Neuron (in vitro differentiated cells): ENCODE measurements around the gene KRTAP10-4.
"Not testable (repeated sequence)": the region's sequence is repeated elsewhere in the genome, so short reads cannot be mapped to it uniquely, and the experiment has no call there.

Experiments
- H2AFZ ChIP-seq: one replicate; pipeline ENCODE4 v1.6.1; 2013; ENCODE audit warnings: low read depth, mild to moderate bottlenecking, inconsistent platforms, low read length, moderate library complexity
- H3K27me3 ChIP-seq: one replicate; pipeline ENCODE4 v1.6.1; 2013; ENCODE audit warnings: low read length; ENCODE audit not compliant: insufficient read depth
- H3K36me3 ChIP-seq: one replicate; pipeline ENCODE4 v1.6.1; 2013; ENCODE audit warnings: low read length; ENCODE audit not compliant: insufficient read depth
- H3K4me1 ChIP-seq: one replicate; pipeline ENCODE4 v1.6.1; 2013; ENCODE audit warnings: low read length; ENCODE audit not compliant: insufficient read depth
- H3K4me3 ChIP-seq: 2 replicates; pipeline ENCODE4 v1.5.1; 2013; ENCODE audit warnings: mild to moderate bottlenecking, low read length, moderate library complexity
- H3K9me3 ChIP-seq: one replicate; pipeline ENCODE4 v1.6.1; 2013; ENCODE audit warnings: low read length

Gene KRTAP10-4

DNA sequence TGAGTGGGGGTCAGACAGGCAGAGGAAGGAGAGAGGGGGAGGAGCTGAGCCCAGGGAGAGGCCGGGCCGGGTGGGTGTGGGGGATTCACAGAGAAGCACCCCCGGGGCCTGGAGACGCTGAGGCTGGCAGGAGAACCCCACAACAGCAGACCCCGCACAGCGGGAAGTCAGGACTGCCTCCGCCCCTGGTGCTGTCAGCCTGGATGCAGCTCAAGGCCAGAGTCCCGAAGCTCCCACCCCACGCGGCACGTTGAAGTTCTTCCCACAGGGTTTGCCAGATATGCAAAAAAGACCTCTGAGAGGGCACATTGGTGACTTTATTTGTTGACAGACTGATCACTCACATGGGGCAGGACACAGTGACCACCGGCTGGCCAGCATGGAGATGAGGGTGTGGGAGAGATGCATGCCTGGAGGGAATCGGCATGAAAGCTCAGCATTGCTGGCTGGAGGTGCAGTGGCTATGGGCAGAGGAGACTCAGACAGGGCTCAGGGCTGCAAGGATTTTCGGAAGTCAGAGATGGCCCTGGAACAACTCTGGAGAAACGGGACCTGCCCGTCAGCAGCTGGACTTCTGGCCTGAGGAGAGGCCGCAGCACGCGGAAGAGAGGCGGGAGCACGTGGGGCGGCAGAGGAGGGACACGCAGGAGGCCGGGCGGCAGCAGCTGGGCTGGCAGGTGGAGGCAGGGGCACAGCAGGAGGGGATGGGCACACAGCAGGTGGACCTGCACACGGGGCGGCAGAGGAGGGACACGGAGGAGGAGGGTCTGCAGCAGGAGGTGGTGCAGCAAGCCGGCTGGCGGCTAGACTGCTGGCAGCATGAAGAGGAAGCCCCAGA, 15.8 kb upstream of the KRTAP10-4 start:
- Histone ChIP-seq H3K9me3 (no peaks in the 10 kb centered on the region), H3K4me3 (no peak overlapping the region), H3K4me1 (no peaks in the 10 kb centered on the region), H3K36me3 (no peaks in the 10 kb centered on the region), H2AFZ (no peak overlapping the region), H3K27me3 (peaks cover 2% of the 10 kb centered on the region)

DNA sequence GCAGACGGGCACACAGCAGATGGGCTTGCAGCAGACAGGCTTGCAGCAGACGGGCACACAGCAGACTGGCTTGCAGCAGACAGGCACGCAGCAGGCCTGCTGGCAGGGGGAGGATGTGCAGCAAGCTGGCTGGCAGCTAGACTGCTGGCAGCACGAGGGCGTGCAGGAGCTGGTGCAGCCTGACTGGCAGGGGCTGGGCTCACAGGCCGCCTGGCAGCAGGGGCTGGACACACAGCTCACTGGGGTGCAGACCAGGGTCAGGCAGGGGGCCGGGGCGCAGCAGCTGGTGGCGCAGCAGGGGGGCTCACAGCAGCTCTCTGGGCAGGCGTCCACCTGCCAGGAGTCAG, 15.2 kb upstream of the KRTAP10-4 start:
- H3K4me1 ChIP-seq, H3K9me3 ChIP-seq, H3K4me3 ChIP-seq, H3K27me3 ChIP-seq, H3K36me3 ChIP-seq, H2AFZ ChIP-seq: not testable (repeated sequence)

DNA sequence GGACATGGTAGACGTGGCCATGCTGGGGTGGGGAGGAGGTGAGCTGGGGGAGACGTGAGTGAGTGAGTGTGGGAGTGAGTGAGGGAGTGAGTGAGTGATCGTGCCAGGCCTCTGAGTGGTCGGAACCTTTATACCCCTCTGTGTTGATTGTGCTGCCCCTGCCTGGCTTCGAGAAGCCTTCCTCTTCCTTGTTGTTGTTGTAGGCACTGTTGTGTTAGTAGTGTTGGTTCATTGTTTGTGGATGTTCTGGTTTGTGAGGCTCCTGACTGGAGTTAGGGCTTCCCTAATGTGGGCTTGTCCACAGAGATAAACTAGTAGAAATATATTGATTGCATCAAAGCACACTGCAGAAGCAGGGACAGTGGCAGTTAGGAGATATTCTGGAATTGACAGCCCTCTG, 14.8 kb upstream of the KRTAP10-4 start, which contains the start of gene KRTAP10-3:
TSS of gene KRTAP10-3 (minus strand) at position 101 of the 400 bp plus-strand sequence. CDS start at position 21, 80 bp downstream.
- no peak within 1 kb of the TSS for H2AFZ ChIP-seq
- peaks cover 2% of the 10 kb centered on the region for H3K27me3 ChIP-seq

GRCh38 chr21:44564099-44564498, 9.4 kb upstream of the KRTAP10-4 start:
- Histone ChIP-seq H3K4me3 (no peak overlapping the region), H2AFZ (no peak overlapping the region), H3K36me3 (no peaks in the 10 kb centered on the region), H3K9me3 (no peaks in the 10 kb centered on the region), H3K4me1 (no peaks in the 10 kb centered on the region), H3K27me3 (peaks cover 2% of the 10 kb centered on the region)

More for the DNA sequence above, 14.8 kb upstream of the KRTAP10-4 start, which contains the start of gene KRTAP10-3:
- no peak within 1 kb of the TSS for H3K4me3 ChIP-seq
- H3K4me1 ChIP-seq, result no peaks in the 10 kb centered on the region
- H3K9me3 ChIP-seq, result no peaks in the 10 kb centered on the region
- H3K36me3 ChIP-seq, result no peaks in the 10 kb centered on the region

DNA sequence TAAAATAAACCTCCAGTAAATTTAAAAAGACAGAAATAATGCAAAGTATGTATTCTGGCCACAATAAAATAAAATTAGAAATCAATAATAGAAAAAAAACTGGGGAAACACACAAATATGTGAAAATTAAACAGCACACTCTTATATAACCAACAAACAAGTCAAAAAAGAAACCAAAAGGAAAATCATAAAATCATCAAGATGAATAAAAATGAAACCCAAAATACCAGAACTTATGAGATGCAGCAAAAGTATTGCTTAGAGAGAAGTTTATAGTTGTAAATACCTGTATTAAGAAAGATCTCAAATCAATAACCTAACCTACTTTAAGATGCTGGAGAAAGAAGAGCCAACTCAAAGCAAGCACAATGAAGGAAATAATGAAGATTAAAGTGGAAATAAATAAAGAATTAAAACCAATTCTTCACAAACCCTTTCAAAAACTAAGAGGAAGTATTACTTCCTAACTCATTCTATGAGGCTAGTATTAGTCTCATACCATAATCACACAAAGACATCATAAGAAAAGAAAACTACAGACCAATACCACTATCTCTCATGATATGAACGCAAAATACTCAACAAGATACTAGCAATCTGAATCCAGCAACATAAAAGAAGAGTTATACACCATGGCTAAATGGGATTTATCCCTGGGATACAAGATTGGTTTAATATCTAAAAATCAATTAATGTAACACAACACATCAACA, 8.5 kb upstream of the KRTAP10-4 start:
- Histone ChIP-seq H3K36me3 (no peaks in the 10 kb centered on the region), H3K4me3 (no peak overlapping the region), H3K4me1 (no peaks in the 10 kb centered on the region), H2AFZ (no peak overlapping the region), H3K27me3 (peaks cover 2% of the 10 kb centered on the region), H3K9me3 (no peaks in the 10 kb centered on the region)

DNA sequence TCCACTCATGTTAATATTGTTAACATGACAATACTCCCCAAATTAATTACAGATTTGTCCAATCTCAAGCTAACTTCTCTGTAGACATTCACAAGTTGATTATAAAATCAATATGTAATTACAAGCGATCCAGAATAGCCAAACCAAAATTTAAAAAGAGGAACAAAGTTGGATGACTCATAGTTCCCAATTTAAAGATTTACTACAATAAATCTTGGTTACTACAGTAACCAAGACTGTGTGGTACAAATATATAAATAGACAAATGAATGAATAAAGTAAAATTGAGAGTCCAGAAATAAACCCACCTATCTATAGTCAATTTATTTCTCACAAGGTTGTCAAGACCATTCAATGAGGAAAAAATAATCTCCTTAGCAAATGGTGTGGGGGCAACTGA, 7.1 kb upstream of the KRTAP10-4 start:
- Histone ChIP-seq H3K36me3 (no peaks in the 10 kb centered on the region), H3K9me3 (peaks cover 2% of the 10 kb centered on the region), H3K4me1 (no peaks in the 10 kb centered on the region), H3K27me3 (peaks cover 2% of the 10 kb centered on the region), H2AFZ (no peak overlapping the region), H3K4me3 (no peak overlapping the region)

- peaks cover 7% of the 10 kb centered on the region for H3K9me3 ChIP-seq
- no peaks in the 10 kb centered on the region for H3K4me1 ChIP-seq
- peaks cover 6% of the 10 kb centered on the region for H3K27me3 ChIP-seq
- H3K4me3 ChIP-seq, result no peak overlapping the region
- no peaks in the 10 kb centered on the region for H3K36me3 ChIP-seq
- no peak overlapping the region for H2AFZ ChIP-seq
Observed at GRCh38 chr21:44567481-44568171, 5.9 kb upstream of the KRTAP10-4 start.

GRCh38 chr21:44568261-44568660, 5.3 kb upstream of the KRTAP10-4 start:
- H3K9me3 ChIP-seq, result peaks cover 7% of the 10 kb centered on the region
- no peaks in the 10 kb centered on the region for H3K4me1 ChIP-seq
- peaks cover 8% of the 10 kb centered on the region for H3K27me3 ChIP-seq
- H2AFZ ChIP-seq, result no peak overlapping the region
- H3K36me3 ChIP-seq, result no peaks in the 10 kb centered on the region
- no peak overlapping the region for H3K4me3 ChIP-seq

DNA sequence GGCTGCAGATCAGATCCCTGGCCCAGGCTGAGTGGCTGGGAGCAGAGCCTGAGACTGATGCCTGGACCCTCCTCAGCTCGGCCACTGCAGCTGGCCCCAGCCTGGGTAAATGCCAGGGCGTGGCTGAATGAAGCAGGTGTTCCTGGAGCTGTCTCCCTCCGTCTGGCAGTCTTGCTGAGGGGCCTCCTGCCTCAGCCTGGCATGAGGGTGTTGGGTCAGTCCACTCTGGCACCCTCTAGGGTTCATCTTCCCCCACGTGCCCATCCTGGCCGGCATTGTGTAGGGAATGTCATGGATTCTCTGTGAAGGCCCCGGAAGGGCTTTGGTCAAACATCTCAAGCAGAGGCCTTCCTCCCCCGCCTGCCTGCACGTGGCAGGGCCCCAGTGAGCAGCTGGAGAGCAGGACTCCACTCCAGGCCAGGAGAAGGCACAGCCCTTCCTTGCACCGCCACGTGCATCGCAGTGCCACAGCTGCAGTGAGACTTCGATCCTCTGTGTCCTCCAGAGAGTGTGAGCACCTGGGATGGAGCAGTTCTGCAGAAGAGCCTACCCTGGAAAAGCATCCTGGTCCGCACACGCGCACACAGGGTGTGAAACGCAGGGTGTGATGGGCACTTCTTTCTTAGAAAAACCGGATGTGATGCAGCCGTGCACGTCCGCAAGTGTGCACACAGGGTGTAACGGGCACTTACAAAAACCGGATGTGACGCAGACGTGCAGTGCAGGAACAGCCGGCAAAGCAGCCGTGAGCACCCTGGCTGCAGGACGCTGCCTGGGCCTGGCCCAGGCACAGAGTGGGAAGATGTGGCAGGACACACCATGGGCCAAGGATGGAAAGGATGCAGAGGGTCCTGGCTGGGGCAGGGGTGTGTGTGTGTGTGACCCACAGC, 4.6 kb upstream of the KRTAP10-4 start:
- Histone ChIP-seq H3K4me3 (no peak overlapping the region), H3K9me3 (peaks cover 7% of the 10 kb centered on the region), H3K4me1 (no peaks in the 10 kb centered on the region), H3K27me3 (peaks cover 8% of the 10 kb centered on the region), H3K36me3 (no peaks in the 10 kb centered on the region), H2AFZ (no peak overlapping the region)

DNA sequence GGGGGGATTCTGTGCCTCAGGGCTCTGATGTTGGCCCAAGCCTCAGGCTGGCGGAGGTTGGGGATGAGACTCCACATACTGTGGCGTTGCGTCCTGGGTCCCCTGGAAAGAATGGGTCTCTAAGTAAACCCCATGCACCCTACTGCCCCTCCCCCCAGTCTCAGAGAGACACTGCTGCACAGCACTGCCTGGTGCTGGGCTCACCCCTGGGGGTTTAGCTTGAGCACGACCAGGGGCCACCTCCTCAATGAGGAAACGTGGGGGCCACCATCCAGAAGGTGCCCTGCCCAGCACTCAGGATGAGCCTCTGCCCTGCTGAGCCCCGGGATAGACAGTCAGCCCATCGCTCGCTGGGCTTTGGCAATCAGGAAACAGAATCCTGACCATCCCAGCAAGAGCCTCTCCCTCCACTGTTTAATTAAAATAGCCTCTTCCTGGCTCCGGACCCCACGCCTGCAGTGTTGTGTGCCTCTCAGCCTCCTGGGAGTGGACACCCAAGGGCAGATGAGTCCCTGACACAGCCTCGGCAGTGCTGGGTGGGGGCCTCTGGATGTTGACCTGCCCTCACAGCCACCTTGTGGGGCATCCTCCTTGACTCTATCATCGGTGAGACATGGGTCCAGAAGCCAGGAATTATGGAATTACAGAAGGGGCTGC, 3.5 kb upstream of the KRTAP10-4 start:
- Histone ChIP-seq H3K9me3 (peaks cover 7% of the 10 kb centered on the region), H3K27me3 (peaks cover 8% of the 10 kb centered on the region), H3K4me3 (no peak overlapping the region), H3K36me3 (no peaks in the 10 kb centered on the region), H3K4me1 (no peaks in the 10 kb centered on the region), H2AFZ (no peak overlapping the region)

GRCh38 chr21:44571296-44571695, 2.2 kb upstream of the KRTAP10-4 start:
- H3K36me3 ChIP-seq, result no peaks in the 10 kb centered on the region
- H2AFZ ChIP-seq, result no peak overlapping the region
- peaks cover 7% of the 10 kb centered on the region for H3K9me3 ChIP-seq
- no peak overlapping the region for H3K4me3 ChIP-seq
- H3K4me1 ChIP-seq, result no peaks in the 10 kb centered on the region
- peaks cover 8% of the 10 kb centered on the region for H3K27me3 ChIP-seq
